GM19372 (cell line): ENCODE results near the gene NEURL1B.
"Not testable (repeated sequence)": the region's sequence is repeated elsewhere in the genome, so short reads cannot be mapped to it uniquely, and the experiment has no call there.

Experiments used
- ATAC-seq: cut with Tn5 transposase; IDR thresholded peaks from one replicate; pipeline ENCODE4 v1.9.1; 2021; ENCODE audit warnings: mild to moderate bottlenecking, low read depth, moderate library complexity; ENCODE audit not compliant: unreplicated experiment

NEURL1B gene

DNA sequence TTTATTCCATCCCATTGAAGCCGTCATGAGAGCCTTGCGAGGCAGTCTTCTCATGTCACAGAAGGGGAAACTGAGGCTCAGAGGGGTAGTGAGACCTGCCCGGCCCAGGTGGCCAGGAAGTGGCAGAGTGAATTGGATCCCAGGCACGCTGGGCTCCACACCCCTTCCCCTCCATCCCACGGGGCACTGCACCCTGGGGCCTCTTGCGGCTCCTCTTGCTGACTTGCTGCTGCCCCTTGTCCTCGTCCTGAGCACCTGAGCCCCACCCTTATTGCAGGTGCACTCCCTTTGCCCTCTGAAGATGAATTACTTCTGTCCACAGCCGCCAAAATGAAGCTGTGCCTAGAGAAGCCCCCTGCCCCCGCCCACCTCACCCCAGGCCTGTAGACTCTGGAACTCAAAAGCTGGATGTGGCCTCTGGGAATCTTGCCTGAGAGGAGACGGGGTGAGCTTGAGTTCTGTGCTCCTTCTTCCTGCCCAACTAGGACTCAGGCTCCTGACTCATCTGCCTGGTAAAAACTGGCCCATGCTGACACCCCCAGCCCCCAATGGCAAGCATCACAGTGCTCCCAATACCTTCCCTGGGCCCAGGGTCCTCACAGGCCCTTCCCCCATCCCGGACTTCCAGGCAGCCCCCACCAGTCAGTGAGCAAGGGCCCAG, 6.4 kb downstream of the NEURL1B start:
- no peak for ATAC-seq

DNA sequence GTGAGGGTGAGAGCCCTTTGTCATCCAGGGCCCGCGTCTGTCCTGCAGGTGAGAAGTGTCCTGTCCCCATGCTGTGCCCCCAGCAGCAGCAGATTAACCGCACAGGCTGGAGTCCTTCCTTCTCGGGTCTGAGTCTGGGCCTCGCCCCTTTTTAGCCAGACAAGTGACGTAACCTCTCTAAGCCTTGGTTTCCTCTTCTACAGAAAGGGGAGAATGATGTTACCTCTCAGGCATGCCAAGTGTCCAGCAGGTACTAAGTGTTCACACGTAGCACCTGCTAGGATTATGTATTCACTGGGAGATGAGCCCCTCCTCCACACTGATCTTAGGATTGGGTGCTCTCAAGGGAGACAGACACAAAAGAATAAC, 6.9 kb downstream of the NEURL1B start:
- ATAC-seq = no peak

DNA sequence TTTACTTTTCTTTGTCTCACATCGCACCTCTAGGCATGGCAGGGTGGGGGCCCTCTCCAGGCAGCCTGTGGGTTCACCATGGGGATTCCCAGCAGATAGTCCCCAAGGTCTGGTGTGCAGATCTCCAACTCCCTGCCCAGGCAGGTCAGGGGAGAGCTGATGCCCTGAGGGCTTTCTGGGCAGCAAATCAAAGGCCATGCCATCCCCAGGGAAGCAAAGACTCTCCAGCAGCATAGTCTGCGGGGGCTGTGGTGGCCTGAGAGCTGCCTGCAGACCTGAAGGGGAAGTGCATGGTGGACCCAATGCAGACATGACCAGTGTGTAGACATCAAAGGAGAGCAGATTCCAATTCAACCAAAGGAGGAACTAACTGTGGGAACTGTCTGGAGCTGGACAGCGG, 7.7 kb downstream of the NEURL1B start:
- no peak for ATAC-seq

DNA sequence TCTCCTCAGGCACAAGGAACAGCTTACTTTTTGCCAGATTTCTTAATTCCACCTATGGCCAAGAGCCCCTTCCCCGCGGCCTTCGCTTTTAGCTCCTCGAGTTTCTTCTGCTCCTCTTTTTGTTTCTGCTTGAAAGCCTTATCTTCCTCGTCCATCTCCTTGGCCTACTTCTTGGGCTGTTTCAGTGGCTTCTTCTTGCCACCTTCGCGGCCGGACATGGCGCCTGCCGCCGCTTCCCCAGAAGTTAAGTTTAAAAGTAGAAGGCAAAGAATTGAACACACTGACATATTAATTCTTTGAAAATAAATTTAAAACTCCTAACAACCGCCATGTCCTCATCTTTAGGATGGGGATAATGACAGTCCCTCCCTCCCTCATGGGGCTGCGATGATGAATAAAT, 15.4 kb downstream of the NEURL1B start:
- not testable (repeated sequence) for ATAC-seq

DNA sequence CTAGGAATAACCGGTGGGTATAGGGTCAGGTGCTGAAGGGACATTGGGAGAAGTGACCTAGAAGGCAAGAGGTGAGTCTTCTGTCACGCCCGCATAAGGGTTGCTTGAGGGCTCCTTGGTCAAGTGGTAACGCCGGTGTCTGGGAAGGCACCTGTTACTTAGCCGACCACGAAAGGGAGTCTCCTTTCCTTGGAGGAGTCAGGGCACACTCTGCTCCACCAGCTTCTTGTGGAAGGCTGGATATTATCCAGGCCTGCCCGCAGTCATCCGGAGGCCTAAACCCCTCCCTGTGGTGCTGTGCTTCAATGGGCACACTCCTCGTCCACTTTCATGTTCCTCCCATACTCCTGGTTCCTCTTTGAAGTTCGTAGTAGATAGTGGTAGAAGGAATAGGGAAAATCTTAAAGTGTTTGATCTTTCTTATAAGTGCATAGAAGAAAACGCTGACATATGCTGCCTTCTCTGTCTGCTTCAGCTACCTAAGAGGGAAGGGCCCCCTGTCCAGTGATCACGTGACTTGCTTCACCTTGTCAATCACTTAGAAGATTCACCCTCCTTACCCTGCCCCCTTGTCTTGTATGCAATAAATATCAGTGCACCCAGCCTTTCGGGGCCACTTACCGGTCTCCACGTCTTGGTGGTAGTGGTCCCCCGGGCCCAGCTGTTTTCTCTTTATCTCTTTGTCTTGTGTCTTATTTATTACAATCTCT, 16.6 kb downstream of the NEURL1B start:
- not testable (repeated sequence) for ATAC-seq

DNA sequence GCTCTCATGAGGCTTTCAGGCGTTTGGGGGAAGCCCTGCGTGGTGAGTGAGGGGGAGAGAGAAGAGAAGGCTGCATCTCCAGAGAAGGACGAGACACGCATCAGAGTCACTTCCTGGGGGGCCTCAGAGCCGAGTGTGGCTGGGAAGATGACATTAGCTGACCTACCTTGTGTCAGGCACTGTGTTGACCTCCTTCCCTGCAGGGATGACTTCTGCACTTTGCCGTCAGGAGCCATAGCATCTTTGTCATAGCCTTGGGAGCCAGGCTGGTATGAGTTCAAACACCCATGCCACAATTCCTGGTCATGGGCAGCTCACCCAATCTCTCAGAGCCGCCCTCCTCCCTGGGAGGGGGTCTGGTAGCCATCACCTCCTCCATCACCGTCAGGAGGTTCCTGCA, 17.3 kb downstream of the NEURL1B start:
- ATAC-seq = no peak

DNA sequence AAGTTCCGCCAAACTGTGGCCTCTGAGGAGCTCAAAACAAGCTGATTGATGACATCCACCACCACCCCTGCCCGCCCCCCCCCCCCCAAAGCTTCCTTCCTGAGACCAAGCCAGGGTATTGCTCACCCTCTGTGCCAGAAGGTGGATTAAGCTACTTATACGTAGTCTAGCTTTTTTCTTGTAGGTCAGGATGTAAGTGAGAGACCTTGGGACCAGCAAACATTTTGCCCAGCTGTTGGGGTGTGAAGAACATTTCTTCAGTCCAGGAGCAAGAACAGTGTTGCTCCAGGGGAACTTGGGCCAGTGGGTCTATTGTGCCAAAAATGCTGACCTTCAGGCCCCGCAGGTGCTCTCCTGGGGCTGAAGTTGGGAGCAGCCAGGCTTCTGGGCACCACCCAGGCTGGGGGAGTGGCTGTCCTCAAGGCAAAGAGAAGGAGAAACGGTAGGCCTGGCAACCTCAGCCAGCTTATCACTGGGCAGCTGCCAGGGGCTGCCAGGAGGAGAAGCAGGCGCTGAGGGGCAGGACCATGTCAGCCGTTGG, 18.0 kb downstream of the NEURL1B start:
- no peak for ATAC-seq

DNA sequence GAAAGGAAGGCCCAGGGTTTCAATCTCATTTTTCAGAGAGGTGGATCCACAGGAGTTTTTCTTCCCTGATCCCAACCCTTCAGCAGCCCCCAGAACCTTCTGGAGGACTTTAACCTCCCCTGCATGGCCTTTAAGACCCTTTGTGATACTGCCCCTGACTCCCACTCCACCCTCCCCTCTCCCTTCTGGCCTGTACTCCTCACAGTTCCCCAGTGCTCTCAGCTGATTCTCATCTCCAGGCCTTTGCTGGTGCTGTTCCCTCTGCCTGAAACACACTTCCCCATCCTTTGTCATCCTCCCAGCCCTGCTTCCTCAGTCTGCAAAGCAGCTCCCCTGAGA, 18.5 kb downstream of the NEURL1B start:
- ATAC-seq = no peak

DNA sequence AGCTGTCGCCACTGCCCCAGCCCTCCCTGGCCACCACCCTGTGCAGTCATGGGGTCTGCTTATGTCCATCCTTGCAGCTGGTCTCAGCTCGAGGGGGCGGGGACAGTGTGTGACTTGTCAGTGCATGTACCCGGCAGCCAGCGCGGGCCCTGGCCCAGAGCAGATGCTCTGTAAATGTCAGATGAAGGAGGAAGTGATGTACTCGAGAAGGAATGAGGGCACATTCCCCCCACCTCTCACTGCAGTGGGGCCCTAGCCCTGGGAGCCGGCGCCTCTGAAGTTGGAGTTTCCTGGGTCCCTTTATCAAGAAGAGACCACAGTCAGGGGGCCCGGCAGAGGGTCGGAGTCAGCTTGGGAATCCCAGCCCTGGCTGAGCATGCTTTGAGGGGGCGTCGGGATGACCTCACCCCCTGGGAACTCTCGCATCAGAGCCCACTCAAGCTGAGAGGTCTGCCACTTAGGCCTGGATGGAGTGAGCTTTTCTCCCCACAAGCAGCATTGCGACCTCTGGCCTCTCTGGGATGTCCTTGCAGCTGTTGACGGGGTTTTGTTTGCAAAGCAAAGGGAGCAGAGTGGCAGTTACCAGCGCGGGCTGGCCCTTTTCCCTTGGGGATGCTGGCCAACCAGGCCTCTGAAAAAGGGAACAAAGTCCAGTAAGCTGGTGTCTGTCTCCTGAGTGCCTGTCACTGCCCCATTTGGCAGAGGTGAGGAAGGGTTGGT, 19.0 kb downstream of the NEURL1B start:
- ATAC-seq = no peak

DNA sequence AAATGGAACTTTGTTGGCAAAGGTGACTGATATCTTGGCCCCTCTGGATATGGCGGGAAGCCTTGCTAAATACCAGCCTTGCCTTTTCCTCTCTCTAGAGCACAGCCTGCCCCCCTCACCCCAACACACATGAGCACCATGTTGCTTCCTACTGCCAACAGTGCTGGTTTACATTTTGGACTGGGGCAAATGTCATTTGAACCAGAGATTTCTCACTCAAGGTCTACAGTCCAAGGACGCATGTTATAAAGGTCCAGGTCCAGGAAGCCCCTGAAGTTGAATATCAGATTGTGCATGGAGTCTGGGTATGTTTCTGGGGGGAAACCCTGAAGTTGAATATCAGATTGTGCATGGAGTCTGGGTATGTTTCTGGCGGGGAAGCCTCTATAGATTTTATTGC, 19.9 kb downstream of the NEURL1B start:
- ATAC-seq = no peak

DNA sequence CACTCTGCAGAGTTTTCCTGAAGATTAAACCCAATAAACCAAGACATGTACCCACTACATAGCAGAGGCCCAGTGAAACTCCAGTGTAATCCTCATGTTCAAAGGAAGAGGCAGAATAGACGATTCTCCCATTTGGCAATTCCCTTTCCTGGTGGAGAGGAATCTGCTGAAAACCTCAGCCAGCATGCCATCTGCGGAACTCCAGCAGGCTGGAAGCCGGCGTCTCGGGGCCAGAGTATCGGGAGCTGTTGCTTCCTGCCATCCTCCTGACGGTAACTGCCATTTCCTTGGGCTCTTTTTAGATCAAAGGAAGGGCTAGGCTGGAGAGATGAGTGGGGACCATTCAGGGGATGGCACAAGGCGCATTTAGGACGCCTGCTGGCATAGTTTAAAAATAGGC, 20.5 kb downstream of the NEURL1B start:
- no peak for ATAC-seq

DNA sequence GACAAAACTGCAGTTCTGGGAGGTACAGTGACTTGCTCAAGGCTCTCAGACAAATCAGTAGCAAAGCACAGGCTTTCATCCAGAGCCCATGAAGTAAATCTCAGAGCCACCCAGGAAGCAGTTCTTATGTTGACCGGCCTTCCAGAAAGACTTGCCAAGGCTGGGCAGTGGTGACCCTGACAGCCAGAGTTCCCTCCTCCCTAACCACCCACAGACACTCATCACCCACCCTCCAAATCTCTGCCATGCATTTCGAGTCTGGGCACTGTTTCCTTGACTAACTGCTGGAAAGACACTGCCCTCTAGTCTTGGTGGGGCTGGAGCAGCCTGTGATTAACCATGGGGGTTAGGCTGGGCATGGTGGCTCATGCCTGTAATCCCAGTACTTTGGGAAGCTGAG, 21.5 kb downstream of the NEURL1B start:
- ATAC-seq = no peak

DNA sequence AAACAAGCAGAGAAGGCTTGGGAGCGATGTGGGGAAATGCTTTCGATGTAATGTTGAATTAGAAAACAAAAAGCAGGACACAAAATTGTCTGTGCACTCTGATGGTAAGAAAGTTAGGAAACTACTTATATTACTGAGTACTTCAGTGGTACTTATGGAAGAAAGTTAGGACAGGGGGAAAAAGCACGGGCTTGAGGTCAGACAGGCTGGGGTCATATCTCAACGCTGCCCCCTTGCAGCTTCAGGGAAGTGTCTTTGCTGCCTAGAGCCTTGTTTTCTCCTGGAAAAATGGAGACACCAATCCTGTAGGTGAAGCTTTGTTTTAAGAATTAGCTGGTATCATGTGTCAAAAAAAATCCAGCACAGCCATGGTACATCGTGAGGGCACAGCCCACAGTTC, 23.0 kb downstream of the NEURL1B start:
- ATAC-seq = no peak

DNA sequence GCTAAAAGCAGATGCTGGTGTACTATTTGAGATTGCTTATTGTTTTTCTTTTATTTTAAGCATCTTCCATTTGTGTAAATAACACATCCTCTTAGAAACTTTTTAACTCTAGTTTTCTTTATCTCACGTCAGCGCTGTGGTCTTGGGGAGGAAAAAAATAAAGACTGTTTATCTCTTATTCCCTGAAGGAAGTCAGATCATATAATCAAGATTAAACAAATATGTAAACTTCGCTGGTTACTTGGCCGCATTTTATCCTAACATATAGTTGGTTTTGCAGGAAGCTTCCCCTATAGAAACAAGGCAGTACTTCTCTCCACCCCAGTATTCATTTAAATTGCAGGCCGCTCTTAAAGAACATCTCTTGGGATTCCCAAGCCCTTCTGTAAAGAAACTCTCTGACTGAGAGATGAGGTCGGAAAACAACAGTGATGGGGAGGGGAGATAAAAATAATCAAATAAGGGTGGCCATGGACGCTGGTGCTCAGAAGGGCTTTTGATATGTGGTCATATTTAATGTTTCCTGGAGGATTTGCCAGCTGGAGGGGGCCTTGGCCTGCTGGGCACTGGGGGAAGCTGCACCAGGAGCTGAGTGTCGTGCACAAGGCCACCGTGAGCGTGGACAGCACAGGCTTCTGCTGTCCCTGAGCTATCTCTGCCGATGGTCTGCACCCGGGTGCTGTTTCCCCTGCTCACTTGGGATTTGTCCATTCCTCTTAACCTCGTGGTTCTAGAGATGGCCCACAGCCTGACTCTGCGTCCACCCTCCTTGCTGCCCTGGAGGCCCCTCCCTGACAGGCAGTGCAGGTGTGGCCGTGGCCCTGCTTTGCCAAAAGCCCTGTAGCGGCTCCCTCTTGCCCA, 23.8 kb downstream of the NEURL1B start:
- no peak for ATAC-seq

DNA sequence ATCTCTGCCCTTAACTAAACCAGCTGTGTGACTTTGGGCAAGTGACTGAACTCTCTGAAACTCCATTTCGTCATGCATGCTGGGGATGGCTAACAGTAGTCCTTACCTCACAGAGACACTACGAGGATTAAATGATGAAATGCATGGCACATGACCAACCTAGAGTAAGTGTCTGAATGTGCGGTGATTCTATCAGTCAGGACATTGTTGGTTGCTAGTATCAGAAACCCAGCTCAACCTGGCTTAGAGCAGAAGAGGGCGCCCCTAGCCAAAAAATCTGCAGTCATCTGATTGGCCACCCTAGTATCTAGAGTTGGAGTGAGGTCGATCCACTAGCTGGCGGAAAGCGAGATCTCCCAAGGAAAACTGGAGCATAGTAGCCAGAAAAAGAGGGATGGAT, 25.2 kb downstream of the NEURL1B start:
- no peak for ATAC-seq

DNA sequence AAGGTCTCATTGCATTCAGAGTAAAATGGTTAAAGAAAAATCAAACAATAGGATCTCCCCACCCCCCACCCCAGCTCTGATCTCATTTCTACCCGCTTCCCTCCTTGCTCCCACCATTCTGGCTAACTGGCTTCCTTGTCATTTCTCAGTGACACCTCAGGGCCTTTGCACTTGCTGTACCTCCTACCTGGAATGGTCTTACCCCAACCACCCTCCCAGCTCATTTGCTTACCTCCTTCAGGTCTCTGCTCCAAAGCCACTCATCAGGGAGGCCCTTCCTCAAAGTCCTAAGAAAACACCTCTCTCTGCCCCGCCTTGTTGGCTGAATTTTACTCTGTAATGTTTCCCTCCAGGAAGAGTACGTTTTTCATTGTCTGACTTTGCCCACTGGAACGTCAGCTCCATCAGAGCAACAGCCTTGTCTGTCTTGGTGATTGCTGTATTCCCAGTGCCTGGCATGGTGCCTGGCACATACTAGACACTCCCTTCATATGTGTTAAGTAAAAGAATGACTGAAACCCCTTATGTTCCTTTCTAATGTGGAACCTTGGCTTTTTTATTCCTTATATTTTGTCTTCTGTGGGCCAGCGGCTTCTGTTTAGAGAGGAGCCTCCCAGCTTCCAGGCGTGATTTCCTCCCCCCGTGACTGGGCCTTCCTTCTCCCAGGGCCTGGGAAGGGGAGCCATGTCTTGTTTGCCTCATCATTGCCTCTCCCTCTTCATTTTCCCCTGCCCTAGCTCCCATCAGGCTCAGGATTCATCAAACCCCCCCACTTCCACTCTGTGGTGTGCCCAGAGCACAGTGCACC, 26.9 kb downstream of the NEURL1B start:
- ATAC-seq = no peak

DNA sequence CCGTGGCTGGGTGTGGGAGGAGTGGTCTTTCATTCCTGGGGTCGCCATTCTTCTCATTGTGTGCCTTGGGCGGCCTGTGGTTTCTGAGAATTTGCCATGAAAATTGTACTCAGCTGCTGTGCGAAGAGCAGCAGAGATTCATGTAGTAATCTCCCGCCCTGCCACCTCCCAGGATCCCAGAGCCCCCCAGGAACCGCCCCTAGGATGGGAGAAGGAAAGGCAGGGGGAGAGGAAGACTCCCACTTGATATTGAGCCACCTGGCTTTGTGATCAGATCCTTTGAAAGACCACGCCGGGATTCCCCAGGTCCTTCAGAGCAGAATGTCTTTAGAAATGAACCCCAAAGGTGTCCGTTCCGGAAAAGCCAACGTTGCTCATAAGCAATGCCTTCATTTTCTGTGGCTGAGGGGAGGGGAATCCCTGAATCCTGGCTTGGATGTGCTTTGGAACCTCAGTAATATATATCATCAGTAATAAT, 27.6 kb downstream of the NEURL1B start:
- no peak for ATAC-seq

DNA sequence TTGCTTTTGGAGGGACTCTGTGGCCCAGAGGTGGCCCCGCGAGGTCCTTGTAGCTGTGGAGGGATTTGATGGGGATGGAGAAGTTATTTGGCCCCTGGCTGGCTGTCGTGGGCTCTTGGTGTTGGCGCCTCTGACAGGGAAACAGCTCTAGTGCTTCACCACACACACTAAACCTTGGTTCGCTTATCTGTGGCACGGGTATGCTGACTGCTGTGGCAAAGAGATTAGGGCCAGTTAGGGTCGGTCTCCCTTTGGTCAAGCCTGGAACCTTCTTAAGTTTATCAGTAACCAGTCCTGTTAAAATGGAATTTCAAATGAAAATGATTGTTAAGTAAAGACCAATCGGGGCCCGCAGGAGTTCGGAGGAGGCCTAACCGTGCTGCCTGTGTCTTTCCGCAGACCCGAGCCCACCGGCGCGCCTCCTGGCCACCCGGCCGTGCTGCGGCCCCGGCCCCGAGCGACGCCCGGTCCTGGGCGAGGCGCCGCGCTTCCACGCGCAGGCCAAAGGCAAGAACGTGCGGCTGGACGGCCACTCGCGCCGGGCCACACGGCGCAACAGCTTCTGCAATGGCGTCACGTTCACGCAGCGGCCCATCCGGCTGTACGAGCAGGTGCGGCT, 28.4 kb downstream of the NEURL1B start:
- ATAC-seq = no peak

DNA sequence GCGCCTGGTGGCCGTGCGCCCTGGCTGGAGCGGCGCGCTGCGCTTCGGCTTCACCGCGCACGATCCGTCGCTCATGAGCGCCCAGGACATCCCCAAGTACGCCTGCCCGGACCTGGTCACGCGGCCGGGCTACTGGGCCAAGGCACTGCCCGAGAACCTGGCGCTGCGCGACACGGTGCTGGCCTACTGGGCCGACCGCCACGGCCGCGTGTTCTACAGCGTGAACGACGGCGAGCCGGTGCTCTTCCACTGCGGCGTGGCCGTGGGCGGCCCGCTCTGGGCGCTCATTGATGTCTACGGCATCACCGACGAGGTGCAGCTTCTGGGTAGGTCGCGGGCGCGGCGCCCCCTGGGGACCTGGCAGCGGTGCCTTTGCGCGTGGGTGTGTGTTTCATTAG, 28.9 kb downstream of the NEURL1B start:
- ATAC-seq = no peak
